GM23338 (cell line): ENCODE data around the gene RBM33. TPM values are rescaled to one million over a fixed set of nuclear protein-coding genes. Genes with fewer than 3 reads are reported as not detected.

Experiments
- ATAC-seq: fragments of 200-7000 bp; cut with Tn5 transposase; 3 replicates; pipeline ENCODE4 v1.9.1; 2020
- DNase-seq: peaks from one replicate; pipeline ENCODE4 v3.0.0-alpha.2; 2015; ENCODE audit warnings: low spot score
- H2AFZ ChIP-seq: fragments of 200-600 bp; sonication (generic); 2 replicates; pipeline ENCODE4 v1.8.0; 2016; ENCODE audit warnings: antibody characterized with exemption, mild to moderate bottlenecking, moderate library complexity
- H3F3A ChIP-seq: fragments of 200-600 bp; sonication (generic); replicated peaks from 2 replicates; pipeline ENCODE4 v1.8.0; 2017; ENCODE audit warnings: antibody characterized with exemption, mixed run types, low read depth
- H3K27ac ChIP-seq: fragments of 200-600 bp; sonication (generic); 2 replicates; pipeline ENCODE4 v1.6.1; 2016; ENCODE audit warnings: low read depth
- H3K27me3 ChIP-seq: fragments of 200-600 bp; sonication (generic); 2 replicates; pipeline ENCODE4 v1.8.0; 2016; ENCODE audit warnings: mild to moderate bottlenecking, mixed run types, moderate library complexity; ENCODE audit not compliant: insufficient read depth
- H3K36me3 ChIP-seq: fragments of 200-600 bp; sonication (generic); 2 replicates; pipeline ENCODE4 v1.8.0; 2016; ENCODE audit warnings: mild to moderate bottlenecking; ENCODE audit not compliant: insufficient read depth
- H3K4me1 ChIP-seq: fragments of 200-600 bp; sonication (generic); 2 replicates; pipeline ENCODE4 v1.8.0; 2016; ENCODE audit warnings: mild to moderate bottlenecking, moderate library complexity; ENCODE audit not compliant: insufficient read depth
- H3K4me2 ChIP-seq: fragments of 200-600 bp; sonication (generic); 2 replicates; pipeline ENCODE4 v1.7.1; 2017; ENCODE audit warnings: mixed run types
- H3K4me3 ChIP-seq: fragments of 200-600 bp; sonication (generic); 2 replicates; pipeline ENCODE4 v1.6.1; 2016; ENCODE audit warnings: mixed run types
- H3K79me2 ChIP-seq: fragments of 200-600 bp; sonication (generic); replicated peaks from 2 replicates; pipeline ENCODE4 v1.8.0; 2017; ENCODE audit warnings: mild to moderate bottlenecking; ENCODE audit not compliant: insufficient read depth
- H3K9me2 ChIP-seq: fragments of 200-600 bp; sonication (generic); 2 replicates; pipeline ENCODE4 v1.8.0; 2017; ENCODE audit not compliant: insufficient read depth
- H4K20me1 ChIP-seq: fragments of 200-600 bp; sonication (generic); replicated peaks from 2 replicates; pipeline ENCODE4 v1.8.0; 2017; ENCODE audit warnings: mild to moderate bottlenecking; ENCODE audit not compliant: insufficient read depth
- H3K27ac Mint-ChIP-seq: 2 replicates; pipeline ENCODE4 v1.8.0; 2020; ENCODE audit warnings: inconsistent platforms, mild to moderate bottlenecking, moderate library complexity, mixed read lengths
- H3K27me3 Mint-ChIP-seq: 3 replicates; pipeline ENCODE4 v1.8.0; 2022; ENCODE audit warnings: low read depth, mild to moderate bottlenecking, moderate library complexity, mixed read lengths, inconsistent platforms; ENCODE audit not compliant: insufficient read depth, poor library complexity
- H3K36me3 Mint-ChIP-seq: 3 replicates; pipeline ENCODE4 v1.8.0; 2021; ENCODE audit warnings: low read depth, mild to moderate bottlenecking, inconsistent platforms, moderate library complexity, mixed read lengths
- H3K4me1 Mint-ChIP-seq: 3 replicates; pipeline ENCODE4 v1.8.0; 2020; ENCODE audit warnings: mild to moderate bottlenecking, inconsistent platforms, mixed read lengths
- H3K4me3 Mint-ChIP-seq: 3 replicates; pipeline ENCODE4 v1.8.0; 2021; ENCODE audit warnings: moderate library complexity, mild to moderate bottlenecking, inconsistent platforms, mixed read lengths
- H3K9me3 Mint-ChIP-seq: 3 replicates; pipeline ENCODE4 v1.8.0; 2020; ENCODE audit warnings: moderate library complexity, mild to moderate bottlenecking, inconsistent platforms, mixed read lengths
- ETS1 ChIP-seq: IDR thresholded peaks from 2 replicates; pipeline ENCODE4 v1.6.1; 2016; ENCODE audit warnings: antibody characterized with exemption
- POLR2AphosphoS5 ChIP-seq: IDR thresholded peaks from 2 replicates; pipeline ENCODE4 v1.6.1; 2016; ENCODE audit warnings: antibody characterized with exemption, low read depth
- REST ChIP-seq: IDR thresholded peaks from one replicate; pipeline ENCODE4 v1.6.1; 2018; ENCODE audit warnings: antibody characterized with exemption; ENCODE audit not compliant: unreplicated experiment
- ZNF462 ChIP-seq: fragments of 250-450 bp; sonication (Bioruptor Pico); IDR thresholded peaks from 2 replicates; pipeline ENCODE4 v1.5.0; 2020; ENCODE audit warnings: mild to moderate bottlenecking, moderate library complexity
- long read RNA-seq: library from polyadenylated mRNA; unstranded; transcript quantifications from one replicate; pipeline ENCODE4 v2.0.0, GENCODE V29; 2020; ENCODE audit not compliant: unreplicated experiment
- polyA plus RNA-seq: library from polyadenylated mRNA; unstranded; fragments of >200 nt; fragmentation: Nextera tagmentation; extraction: Ambion mirVana; gene quantifications from 2 replicates; pipeline ENCODE4 v1.2.1, GENCODE V29; 2016
- total RNA-seq: library from RNA; depleted of rRNA; stranded (reverse); fragments of >200 nt; shearing (Covaris generic); gene quantifications from 2 replicates; pipeline ENCODE4 v1.2.3, GENCODE V29; 2014; rRNA removed

The RBM33 gene
- total RNA-seq (26.1 and 47.7 TPM in 2 replicates), polyA plus RNA-seq (88.5 and 94.7 TPM in 2 replicates)
- long read RNA-seq, partial matches to known transcripts, result 0 of 5 reads
- long read RNA-seq, other reads (novel, unspliced or antisense), result 3 of 5 reads

- peaks cover 76% of the 10 kb centered on the region for H3K36me3 Mint-ChIP-seq
- H3F3A ChIP-seq, result no peaks in the 10 kb centered on the region
- H3K27ac Mint-ChIP-seq, result peak within 1 kb of the TSS; percentile 95
- H3K27ac ChIP-seq, result peak within 1 kb of the TSS; percentile 97
- H3K4me3 Mint-ChIP-seq, result peak within 1 kb of the TSS; percentile 95
- ATAC-seq, result peak; percentile 77
- peaks cover 20% of the 10 kb centered on the region for H3K4me1 Mint-ChIP-seq
- peak within 1 kb of the TSS; percentile 99 for H2AFZ ChIP-seq
- peak within 1 kb of the TSS; percentile 81 for H3K4me2 ChIP-seq
- no peaks in the 10 kb centered on the region for H3K27me3 ChIP-seq
- no peaks in the 10 kb centered on the region; the same call in none of the 2 replicates for H4K20me1 ChIP-seq
- TF ChIP-seq ETS1 (peak; percentile 34; the same call in 1 of the 2 replicates), ZNF462 (CRISPR knock-in tag) (no peak), REST (no peak), POLR2AphosphoS5 (peak; percentile 79)
- no peaks in the 10 kb centered on the region for H3K9me2 ChIP-seq
- peaks cover 53% of the 10 kb centered on the region for H3K9me3 Mint-ChIP-seq
- peaks cover 57% of the 10 kb centered on the region for H3K79me2 ChIP-seq
- H3K36me3 ChIP-seq, result peaks cover 34% of the 10 kb centered on the region
- peak within 1 kb of the TSS; percentile 96 for H3K4me3 ChIP-seq
- peaks cover 13% of the 10 kb centered on the region for H3K27me3 Mint-ChIP-seq
- peaks cover 9% of the 10 kb centered on the region for H3K4me1 ChIP-seq
- peak; percentile 88 for DNase-seq
Observed at GRCh38 chr7:155644178-155644970, at the start of gene RBM33. Gene RBM33 (plus strand): TSS chr7:155644661. CDS start chr7:155644877, 216 bp downstream.
